Hindlimb muscle (tissue), 1 donor: ENCODE data around the gene IGSF21. TPM values are rescaled to one million over a fixed set of nuclear protein-coding genes. Genes with fewer than 3 reads are reported as not detected.
A peak's percentile ranks its signal among the peaks of the same experiment; 100 is the strongest.

ENCODE experiments used
- DNase-seq: peaks from one replicate; pipeline ENCODE4 v3.0.0-alpha.2; 2013
- polyA plus RNA-seq: library from polyadenylated mRNA; unstranded; fragments of 120-200 nt; gene quantifications from one replicate; pipeline ENCODE4 v1.2.1, GENCODE V29; 2013; ENCODE audit not compliant: insufficient read length

Gene IGSF21
- polyA plus RNA-seq, 1 donor, result 0.48 TPM

DNA sequence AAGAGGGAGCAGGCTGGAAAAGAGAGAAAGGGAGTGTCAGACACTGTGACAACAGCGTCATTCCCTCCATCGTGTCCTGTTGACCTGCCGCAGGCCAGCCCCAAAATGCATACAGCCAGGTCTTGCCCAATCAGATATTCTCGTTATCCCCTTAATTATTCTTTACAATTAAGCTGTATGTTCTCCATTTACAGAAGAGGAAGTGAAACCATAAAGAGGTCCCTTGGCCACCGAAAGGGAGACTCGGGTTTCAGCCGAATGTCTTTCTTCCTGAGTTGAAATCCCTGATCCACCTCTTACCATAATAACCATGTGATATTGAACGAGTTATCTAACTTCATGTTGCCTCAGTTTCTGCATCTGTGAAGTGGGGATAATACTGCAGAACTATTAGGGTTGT, 70.5 kb downstream of the IGSF21 start:
- no peak for DNase-seq

DNA sequence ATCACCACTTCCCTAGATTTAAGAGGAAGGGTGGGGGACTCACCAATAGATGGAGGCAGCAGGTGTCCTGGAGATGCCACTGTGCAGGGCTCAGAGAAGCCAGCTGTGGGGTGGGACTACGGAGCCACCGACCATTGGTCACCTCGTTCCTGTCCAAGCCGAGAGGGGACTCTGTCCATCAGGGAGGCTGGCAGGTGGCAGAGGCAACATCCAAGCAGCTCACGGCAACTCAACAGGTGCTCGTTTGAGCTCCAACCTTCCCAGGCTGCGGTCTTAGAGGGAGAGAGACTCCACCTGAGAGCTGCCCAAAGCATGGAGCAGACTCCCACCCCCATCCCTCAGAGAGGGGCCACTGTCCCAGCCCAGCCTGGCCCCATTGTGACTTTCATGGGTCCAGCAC, 71.4 kb downstream of the IGSF21 start:
- no peak for DNase-seq

DNA sequence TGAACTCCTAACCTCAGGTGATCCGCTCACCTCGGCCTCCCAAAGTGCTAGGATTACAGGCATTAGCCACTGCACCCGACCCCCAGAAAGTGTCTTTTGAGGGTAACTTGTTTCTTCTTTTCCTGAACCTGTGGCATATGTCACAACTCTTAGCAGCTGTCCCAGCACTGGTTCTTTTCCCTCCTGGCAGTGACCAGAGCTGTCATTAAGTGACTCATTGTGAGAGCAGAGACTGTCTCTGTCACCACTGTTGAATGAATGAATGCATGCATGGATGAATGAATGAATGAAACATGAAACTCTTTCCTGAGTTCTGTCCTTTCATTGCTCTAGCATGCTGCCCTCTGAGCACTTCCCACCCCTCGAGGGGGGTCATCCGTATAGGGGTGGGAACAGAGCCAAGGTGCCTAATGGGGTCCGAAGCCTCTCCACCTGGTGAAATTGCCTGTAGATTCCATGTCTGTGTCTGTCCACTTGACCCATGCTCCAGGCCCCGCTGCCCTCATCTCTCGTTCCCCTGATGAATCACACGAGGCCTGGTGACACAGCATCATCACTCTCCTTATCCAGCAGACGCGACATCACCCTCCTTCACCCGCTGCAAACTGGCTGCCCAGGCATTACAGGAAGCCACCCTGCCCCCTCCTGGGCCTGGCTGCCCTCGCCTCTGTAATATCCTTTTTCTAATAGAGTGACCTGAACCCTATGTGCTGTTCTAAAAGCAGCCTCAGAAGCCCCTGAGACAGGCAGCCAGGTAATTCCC, 75.0 kb downstream of the IGSF21 start:
- no peak for DNase-seq

DNA sequence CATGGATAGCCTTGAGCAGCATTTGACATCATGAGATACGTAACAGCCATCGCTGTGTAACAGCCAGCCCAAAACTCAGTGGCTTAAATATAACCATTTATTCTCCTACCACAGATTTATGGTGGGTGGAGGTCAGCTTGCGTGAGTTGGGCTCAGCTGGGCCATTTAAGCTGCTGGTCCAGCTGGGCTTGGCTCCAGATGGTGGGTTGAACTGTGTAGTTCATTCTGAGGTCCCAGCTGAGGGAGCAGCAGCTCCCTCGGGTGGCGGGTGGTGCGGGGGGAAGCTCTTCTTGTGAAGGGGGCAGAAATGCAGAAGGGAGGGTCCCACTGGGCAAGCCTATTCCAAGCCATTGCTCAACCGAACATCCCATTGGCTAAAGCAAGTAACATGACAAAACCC, 75.9 kb downstream of the IGSF21 start:
- no peak for DNase-seq

DNA sequence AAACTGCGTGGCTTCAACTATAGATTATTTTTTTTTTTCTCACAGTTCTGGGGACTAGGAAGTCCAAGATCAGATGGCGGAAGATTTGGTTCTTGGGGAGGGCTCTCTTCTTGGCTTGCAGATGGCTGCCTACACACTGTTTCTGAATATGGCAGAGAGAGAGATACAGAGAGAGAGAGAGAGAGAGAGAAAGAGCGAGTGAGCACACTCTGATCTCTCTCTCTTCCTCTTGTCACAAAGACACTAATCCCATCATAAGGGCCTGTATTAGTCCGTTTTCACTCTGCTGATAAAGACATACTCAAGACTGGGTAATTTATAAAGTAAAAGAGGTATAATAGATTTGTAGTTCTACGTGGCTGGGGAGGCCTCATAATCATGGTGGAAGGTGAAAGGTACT, 79.5 kb downstream of the IGSF21 start:
- DNase-seq, result no peak

DNA sequence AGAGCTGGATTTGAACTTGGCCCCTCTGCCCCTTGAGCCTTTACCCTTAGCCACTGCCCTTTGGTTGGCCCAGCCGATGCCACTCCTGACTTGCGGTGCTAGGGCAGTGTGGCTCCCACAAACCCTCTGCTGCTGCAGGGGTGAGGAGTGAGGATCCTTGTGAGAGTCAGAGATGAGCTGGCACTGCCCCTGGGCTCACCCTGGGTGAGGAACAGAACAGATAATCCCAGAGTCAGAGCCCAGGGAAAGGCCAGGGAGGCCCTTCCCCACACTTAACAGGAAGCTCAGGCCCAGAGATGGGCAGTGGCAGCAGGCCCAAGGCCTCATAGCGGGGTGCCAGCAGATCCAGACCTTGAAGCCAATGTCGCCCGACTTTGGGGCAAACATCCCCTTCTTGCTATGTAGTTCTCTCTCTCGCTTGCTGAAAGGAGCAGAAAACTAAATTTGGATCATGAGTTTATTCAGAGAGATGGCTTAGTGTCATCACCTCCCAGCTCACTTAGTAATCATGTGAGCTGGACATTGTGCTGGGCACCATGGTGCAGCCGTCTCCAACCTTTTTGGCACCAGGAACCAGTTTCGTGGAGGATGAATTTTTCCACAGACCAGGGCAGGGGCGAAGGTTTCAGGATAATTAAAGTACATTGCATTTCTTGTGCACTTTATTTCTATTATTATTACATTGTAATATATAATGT, 81.4 kb downstream of the IGSF21 start:
- no peak for DNase-seq

DNA sequence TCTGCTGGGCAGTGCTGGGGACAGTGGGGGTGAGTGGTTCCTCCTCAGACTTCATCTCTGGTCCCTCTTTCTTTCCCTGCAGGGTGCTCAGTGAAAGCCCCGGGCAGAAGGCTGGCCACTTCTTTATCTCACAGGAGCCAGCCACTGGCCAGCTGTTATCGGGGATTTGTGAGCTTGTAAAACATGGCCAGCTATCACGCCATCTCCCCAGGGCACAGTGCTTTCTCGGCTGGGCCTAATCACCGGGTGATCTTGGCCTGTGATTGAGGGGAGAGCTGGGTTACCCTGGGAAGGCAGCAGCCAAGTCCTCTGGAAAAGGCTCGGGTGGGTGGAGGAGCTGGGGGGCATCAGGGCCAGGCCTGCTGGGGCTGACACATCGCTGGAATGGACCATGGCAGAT, 83.0 kb downstream of the IGSF21 start:
- DNase-seq, result no peak

DNA sequence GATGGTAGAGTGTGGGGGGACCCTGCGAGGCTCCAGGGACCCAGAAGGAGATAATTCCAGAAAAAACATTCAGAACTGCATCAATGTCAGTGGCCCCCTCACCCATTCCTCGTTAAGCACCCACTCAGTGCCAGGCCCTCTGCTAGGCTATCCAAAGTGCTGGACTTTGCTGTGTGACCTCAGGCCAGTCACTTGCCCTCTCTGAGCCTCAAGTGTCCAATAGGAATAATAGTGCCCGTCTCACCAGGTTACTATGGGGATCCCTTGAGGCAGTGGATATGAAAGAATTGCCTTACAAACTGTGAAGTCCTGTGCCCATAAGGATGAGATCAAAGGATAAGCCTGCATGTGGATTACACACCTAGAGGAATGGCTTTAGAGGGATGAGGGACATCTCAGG, 83.4 kb downstream of the IGSF21 start:
- no peak for DNase-seq

DNA sequence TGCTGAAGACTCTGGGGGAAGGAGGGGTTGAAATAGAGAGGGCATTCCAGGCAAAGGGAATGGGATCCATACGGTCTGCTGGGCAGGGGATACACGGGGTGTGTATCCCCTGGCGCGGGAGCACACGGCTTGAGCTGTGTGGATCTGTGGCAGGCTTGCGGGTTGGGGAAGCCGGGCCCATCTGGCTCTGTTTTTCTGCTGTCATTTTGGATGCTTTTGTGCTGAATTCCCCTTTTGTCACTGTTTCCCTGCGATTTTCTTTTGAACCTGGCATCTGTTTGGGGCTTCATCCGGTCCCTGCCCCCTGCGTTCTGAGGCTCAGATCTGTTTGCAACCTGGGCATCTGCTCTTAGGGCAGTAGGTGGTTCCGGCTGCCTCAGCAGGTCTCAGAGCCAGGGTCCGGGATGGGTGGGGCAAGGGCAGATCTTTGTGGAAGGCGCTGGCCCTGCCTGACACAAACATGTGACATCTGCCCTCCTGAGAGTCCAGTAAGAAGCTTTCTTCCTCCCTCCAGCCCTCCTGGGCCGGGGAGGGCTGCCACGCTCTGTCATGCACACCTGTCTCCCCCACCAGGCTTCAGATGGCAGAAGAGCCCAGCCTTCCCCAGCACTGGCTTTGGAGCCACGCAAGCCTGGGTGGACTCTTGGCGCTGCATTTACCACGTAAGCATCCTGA, 84.0 kb downstream of the IGSF21 start:
- no peak for DNase-seq

DNA sequence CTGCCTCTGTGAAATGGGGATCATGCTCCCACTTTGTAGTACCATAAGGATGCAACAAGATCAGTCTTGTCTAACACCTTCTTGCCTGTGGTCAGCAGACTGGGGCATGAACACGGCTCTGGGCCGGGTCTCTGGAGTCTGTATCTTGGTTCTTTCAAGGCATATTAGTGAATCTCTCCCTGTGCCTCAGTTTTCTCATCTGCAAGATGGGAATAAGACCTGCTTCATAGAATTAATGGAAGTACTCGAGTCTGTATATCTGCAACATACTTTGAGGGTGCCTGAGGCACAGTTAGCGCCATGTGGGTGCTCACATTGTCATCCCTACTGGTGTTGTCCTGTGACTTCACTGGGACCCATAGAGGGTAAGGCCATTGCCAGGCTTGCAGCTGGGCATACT, 84.6 kb downstream of the IGSF21 start:
- no peak for DNase-seq

DNA sequence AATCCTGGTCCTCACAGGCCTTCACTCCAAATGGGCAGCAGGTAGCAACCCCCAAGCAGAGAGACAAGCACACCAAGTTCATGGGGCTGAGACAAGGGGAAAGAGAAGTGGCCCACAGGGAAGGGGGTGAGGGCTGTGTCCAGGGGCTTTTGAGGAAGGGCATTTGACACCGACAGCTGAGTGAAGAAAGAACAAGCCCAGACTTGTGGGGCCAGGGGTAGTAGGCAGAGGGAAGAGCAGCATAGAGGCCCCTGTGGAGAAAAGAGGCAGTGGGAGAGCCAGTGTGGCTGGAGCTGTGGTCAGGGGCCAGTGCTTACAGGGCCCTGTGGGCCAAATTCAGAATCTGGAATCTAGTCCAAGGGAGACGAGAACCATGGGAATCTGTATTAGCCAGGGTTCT, 85.4 kb downstream of the IGSF21 start:
- no peak for DNase-seq

DNA sequence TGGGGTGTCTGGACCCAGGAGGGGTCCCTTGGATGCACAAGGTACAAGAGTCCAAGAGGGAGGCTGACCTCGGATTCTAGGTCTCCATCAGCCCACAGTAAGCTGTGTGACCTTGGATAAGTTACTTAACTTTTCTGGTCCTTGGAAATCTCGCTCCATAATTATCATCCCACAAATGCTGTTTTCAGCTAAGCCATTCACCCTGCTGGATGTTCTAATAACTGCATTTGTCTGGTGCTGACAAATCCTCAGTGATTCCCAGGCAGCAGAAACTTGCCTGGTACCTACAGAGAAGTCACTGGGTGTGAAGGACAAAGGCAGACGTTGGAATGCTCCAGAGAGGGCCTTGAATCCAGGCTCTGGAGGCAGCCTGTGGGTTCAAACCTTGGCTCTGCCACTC, 89.7 kb downstream of the IGSF21 start:
- DNase-seq, result no peak

DNA sequence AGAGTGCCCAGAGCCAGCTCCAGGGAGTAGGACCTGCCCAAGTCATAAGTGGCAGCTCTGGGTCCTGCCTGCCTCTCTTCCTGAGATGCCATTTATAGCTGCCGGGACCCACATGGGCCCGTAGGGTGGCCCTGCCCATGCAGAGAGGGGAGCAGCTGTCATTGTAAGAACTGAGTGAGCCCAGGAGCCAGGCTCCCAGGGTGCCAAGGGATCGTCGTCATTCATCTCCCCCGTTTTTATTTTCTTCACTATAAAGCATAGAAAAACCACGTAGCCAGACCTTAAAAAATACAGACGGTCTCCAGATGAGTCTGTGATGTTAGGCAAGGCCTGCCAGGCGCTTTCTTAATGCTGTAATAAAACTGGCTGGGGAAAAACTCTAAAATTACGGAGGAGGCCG, 90.7 kb downstream of the IGSF21 start:
- peak; percentile 30 for DNase-seq

DNA sequence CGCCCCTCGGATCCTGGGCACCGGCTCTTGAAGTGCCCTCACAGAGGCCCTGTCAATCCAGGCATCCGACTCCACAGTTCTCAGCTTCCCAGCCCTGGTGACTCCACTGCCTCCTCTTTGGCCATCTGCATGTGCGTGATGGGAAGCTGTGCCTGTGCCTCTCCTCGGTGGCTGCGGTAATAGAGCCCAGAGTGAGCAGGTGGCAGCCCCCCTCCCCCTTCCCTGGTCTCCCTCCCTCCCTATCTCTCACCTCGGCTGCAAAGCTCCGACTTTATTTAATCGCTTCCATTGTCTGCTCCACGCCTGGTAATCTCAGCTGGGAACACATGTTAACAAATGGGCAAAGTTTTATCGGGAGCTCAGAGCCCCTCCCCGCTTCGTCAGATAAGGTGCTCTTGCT, 91.9 kb downstream of the IGSF21 start:
- DNase-seq, result no peak

DNA sequence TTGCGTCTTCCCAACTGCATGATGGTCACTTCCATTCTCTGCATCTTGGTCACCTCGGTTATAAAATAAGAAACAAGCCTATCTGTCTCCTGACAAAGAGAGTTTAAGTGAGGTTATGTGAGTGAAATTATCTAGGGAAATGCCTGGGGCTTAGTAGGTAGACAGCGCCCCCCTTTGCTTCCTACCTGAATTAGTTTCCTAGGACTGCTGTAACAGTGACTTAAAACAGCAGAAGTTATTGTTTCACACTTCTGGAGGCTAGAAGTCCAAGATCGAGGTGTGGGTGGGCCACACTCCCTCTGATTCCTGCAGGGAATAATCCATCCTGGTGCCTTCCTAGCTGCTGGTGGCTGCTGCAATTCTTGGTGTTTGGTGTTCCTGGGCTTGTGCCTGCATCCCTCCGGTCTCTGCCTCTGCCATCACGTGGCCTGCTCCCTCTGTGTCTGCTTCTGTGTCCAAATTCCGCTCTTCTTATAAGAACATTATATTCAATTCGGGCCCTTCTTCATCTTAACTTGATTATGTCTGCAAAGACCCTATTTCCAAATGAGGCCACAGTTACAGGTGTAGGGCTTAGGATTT, 92.6 kb downstream of the IGSF21 start:
- DNase-seq, result no peak

DNA sequence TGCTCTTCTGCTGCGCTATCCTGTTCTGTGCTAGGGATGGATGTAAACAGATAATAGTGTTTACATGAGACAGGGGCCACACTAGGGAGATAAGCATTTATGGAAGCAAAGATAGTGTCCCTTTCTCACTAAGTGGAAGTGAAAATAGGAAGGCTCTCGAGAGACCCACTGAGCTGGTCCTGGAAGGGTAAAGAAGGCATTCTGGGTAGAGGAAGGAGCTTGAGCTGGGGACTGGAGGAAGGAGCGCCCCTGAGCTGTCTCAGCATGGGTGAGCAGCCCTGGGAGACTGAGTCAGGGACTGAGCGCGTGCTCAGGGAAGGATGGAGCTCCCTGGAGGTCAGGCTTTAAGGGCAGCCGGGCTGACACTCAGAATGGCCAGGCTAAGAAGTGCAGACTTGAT, 93.3 kb downstream of the IGSF21 start:
- no peak for DNase-seq

DNA sequence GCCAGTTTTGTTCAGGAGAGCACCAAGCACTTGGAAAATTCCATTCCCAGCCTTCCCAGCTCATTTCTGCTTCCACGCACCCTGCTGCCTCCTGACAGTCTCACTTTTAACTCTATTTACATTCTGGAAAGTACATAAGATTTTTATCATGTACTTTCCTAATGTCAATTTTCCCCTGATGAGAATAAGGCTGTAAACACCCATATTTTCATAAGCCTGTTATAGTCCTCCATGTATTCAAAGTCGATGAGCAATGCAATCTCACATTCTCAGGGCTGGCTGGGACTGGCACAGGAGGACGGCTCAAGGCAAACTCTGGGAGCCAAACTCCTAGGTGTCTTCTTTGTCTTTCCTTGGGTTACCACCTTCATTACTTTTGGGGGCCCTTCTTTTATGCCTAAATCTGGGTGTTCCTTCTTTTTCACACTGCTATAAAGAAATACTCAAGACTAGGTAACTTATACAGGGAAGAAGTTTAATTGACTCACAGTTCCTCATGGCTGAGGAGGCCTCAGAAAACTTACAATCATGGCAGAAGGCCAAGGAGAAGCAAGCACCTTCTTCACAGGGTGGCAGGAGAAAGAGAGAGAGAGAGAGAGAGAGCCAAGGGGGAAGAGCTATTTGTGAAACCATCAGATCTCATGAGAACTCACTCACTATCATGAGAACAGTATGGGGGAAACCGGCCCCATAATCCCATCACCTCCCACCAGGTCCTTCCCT, 94.6 kb downstream of the IGSF21 start:
- DNase-seq, result no peak

DNA sequence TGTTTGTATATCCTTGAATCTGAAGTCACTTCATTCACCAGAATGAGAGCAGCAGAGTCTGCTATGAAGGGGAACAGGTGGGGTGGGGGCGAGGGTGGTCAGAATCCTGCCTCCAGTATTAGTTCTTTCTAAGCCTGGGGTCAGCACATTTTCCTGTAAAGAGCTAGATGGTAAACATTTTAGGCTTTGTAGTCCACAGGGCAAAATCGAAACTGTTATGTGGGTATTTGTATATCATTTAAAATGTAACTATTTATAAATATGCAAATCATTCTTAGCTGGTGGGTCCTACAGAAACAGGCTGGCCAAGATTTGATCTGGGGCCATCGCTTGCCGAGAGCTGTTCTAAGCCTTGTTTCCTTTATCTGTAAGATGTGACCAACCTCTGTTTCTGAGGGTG, 96.0 kb downstream of the IGSF21 start:
- DNase-seq, result no peak

DNA sequence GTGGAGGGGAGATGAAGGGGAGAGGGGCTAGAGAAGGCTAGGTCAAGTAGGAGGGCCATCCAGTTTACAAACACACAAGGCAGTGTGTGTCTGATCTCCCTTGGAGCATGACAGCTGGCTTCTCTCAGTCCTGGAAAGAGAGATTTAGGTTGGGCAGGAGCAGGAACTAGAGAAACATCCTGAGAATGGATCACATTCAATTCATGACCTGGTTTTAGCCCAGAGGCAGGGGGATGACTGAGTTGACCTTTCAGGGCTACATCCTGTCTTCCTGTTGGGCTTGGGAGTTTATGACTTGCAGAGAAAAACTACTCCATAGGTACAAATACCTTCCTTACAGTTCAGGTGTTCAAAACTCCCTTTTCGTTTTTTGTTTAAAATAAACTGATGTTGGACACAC, 97.0 kb downstream of the IGSF21 start:
- no peak for DNase-seq

DNA sequence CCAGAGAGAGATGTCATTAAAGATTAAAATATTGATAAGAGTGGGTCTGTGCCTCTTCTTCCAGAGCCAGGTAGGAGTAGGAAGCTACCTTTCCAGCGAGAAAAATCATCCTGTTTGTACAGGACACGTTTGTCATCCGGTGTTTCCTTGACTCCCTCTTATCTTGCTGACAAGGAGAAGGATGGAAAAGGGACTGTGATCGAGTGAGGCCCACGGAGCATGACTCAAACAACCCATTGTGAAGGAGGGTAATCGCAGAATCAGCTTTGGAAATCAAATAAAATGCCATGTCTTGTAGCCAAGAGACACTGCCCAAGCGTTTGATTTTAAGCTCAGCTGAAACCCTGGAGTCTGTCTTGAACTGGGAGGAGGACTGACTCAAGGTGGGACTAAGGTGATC, 97.7 kb downstream of the IGSF21 start:
- no peak for DNase-seq

DNA sequence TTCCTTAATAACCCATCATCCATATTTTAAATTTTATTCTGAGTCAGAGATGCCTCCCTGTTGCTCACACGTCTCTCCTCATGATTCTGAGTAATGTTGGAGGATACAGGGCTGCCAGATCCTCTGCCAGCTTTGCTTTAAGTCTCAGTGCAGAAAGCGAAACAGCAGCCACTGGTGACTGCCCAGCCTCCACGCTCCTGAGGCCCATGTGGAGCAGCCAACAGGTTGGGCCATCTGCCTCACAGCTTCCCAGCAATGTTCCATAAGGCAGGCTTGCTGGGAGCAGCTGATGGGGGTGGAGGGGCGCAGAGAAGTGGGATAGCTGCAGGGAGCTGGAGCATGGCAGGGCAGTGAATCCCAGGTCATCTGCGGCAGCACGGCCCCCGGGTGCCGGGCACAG, 104.2 kb downstream of the IGSF21 start:
- DNase-seq, result no peak

DNA sequence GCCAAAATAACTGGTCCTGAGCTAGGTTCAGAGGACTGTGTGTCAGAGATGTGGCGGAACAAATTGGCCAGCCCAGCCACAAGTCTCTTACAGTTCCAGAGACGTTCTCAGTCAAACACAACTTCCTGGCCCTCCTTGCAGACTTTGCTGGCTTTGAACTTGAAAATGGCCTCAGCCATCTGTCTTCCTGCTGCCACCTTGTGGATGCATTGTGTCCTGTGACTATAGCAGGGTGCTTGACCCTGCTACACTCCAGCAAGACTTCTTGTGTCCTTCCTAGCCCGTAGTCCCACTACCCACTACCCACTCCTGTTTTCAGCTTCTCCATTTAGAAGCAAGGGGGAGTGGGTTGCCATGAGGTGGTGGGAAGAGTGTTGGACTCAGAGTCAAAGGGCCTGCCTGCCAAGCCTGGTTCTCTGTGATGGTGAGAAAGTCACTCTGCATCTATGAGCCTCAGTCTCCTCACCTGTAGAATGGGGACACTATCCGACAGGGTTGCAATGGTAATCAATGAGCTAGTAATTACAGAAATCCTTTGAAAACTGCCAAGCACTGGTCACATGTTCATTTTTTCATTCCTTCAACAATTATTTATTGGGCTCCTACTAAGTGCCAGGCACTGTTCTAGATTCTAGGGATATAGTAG, 109.9 kb downstream of the IGSF21 start:
- no peak for DNase-seq
